Thymus (tissue), 11 donors: ENCODE results near the gene PSD4. TPM values are rescaled to one million over a fixed set of nuclear protein-coding genes. Genes with fewer than 3 reads are reported as not detected.

Experiments used
- DNase-seq, 9 donors: peaks; one replicate each; pipeline ENCODE4 v3.0.0-alpha.2; 2013; ENCODE audit warnings: low spot score in 9 of 9, low read depth in 6 of 9, missing footprints in 1 of 9
- H3K27ac ChIP-seq, 2 donors: one replicate each; pipeline ENCODE4 v1.5.1; 2013; ENCODE audit warnings: control low read depth in 1 of 2, low read depth in 1 of 2, low read length in 1 of 2, mild to moderate bottlenecking in 1 of 2, moderate library complexity in 1 of 2
- H3K27me3 ChIP-seq, 2 donors: one replicate each; pipeline ENCODE4 v1.5.1; 2013; ENCODE audit warnings: low read length in 1 of 2; ENCODE audit not compliant: control insufficient read depth in 2 of 2, insufficient read depth in 1 of 2
- H3K36me3 ChIP-seq, 2 donors: one replicate each; pipeline ENCODE4 v1.5.1; 2013; ENCODE audit warnings: low read length in 1 of 2, mild to moderate bottlenecking in 1 of 2, moderate library complexity in 1 of 2; ENCODE audit not compliant: control insufficient read depth in 2 of 2, insufficient read depth in 2 of 2
- H3K4me1 ChIP-seq, 2 donors: one replicate each; pipeline ENCODE4 v1.5.1; 2013; ENCODE audit warnings: low read length in 2 of 2; ENCODE audit not compliant: control insufficient read depth in 2 of 2, insufficient read depth in 2 of 2
- H3K4me3 ChIP-seq, 2 donors: one replicate each; pipeline ENCODE4 v1.5.1; 2013; ENCODE audit warnings: low read length in 2 of 2, control low read depth in 1 of 2, mild to moderate bottlenecking in 1 of 2
- H3K9me3 ChIP-seq, 2 donors: one replicate each; pipeline ENCODE4 v1.5.1; 2013; ENCODE audit warnings: low read length in 1 of 2, mild to moderate bottlenecking in 1 of 2; ENCODE audit not compliant: control insufficient read depth in 2 of 2, insufficient read depth in 1 of 2
- WGBS: extraction: QIAGEN DNeasy Blood & Tissue Kit; methylation state at CpG from one replicate; pipeline ENCODE4 v1.1.7; 2013; 5-methylcytosine and 5-hydroxymethylcytosine counted together
- polyA plus RNA-seq: library from polyadenylated mRNA; stranded (reverse); fragments of 200-250 nt; gene quantifications from one replicate; pipeline ENCODE4 v1.2.3, GENCODE V29; 2013
- total RNA-seq: library from RNA; stranded (reverse); fragments of 120-200 nt; gene quantifications from one replicate; pipeline ENCODE4 v1.2.4, GENCODE V29; 2013
- donor health status: healthy.

Gene PSD4
- total and polyA plus RNA-seq, 2 donors, result 81.8 to 92.1 TPM

DNA sequence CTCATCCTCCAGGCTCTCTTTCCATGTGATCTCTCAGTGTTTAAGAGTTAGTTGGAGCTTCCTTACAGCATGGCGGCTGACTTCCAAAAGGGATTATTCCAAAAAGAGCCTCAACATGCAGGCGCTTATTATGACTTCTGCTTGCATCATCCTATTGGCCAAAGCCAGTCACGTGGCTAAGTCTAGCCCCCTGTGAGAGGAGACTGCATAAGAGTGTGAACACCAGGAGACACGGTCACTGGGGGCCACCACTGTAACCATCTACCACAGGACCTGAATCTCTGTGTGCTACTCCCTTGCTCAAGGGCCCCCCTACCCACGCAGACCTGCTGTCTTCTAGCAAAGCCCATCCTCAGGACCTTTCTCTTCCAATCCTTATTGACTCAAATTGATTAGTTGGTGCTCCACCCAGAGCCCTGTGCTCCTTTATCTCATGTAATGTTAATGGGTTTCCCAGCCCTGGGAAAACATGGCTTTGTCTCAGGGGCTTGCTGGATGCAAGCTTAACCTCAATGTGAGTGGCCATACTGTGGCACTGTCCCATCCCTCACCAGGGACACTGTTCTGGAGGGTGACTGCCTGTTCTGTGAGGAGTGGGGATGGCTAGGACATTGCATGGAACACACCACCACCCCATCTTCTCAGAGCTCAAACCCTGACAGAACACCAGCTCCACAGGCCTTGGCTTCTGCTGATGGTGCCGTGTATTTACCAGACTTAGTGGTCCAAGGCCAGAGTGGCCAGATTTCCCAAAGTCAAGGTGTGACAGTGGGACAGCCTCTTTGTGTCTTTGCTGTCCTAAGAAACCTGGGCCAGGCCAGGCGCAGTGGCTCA, 42.2 kb upstream of the PSD4 start:
- WGBS, result 96% methylated on average over 7 of the region's 7 CpGs
- Histone ChIP-seq H3K4me1 (peaks cover 14 to 40% of the 10 kb centered on the region in 2 donors), H3K36me3 (no peaks in the 10 kb centered on the region), H3K4me3 (no peak overlapping the region), H3K27me3 (no peaks in the 10 kb centered on the region), H3K27ac (no peak overlapping the region), H3K9me3 (no peaks in the 10 kb centered on the region)
- no peak for DNase-seq

DNA sequence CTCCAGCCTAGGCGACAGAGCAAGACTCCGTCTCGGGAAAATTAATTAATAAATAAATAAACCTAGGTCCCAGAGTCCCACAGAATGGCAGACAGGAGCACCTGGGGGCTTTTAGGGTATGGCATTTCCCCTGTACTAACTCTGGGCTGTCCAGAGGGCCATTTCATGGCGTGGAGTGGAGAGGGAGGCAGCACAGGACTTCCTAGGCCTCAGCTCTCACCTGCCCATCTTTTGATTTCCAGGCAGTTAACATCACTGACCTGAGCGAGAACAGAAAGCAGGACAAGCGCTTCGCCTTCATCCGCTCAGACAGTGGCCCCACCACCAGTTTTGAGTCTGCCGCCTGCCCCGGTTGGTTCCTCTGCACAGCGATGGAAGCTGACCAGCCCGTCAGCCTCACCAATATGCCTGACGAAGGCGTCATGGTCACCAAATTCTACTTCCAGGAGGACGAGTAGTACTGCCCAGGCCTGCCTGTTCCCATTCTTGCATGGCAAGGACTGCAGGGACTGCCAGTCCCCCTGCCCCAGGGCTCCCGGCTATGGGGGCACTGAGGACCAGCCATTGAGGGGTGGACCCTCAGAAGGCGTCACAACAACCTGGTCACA, 41.3 kb upstream of the PSD4 start:
- H3K36me3 ChIP-seq, result no peaks in the 10 kb centered on the region
- no peak overlapping the region for H3K4me3 ChIP-seq
- peaks cover 14 to 40% of the 10 kb centered on the region in 2 donors for H3K4me1 ChIP-seq
- no peak overlapping the region for H3K27ac ChIP-seq
- 95% methylated on average over 17 of the region's 17 CpGs for WGBS
- DNase-seq, result no peak
- H3K9me3 ChIP-seq, result no peaks in the 10 kb centered on the region
- no peaks in the 10 kb centered on the region for H3K27me3 ChIP-seq

DNA sequence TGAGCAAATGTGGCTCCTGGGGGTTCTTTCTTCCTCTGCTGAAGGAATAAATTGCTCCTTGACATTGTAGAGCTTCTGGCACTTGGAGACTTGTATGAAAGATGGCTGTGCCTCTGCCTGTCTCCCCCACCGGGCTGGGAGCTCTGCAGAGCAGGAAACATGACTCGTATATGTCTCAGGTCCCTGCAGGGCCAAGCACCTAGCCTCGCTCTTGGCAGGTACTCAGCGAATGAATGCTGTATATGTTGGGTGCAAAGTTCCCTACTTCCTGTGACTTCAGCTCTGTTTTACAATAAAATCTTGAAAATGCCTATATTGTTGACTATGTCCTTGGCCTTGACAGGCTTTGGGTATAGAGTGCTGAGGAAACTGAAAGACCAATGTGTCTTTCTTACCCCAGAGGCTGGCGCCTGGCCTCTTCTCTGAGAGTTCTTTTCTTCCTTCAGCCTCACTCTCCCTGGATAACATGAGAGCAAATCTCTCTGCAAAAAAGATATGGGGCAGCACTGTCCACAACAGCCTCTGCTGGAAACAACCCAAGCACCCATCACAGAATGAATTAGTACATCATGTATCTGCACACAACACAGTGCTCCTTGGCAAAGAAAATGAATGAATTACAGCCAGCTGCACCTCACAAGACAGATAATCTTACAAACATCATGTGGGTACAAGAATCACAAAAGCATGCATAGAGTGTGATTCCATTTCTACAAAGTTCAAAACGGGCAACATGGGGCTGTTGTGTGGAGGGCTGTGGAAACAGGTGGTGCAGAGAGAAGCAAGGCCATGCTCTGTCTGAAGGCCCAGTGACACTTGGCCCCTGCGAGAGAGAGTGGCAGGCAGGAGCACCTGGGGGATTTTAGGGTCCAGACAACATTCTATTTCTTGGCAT, 39.8 kb upstream of the PSD4 start:
- H3K4me3 ChIP-seq, result no peak overlapping the region
- H3K36me3 ChIP-seq, result no peaks in the 10 kb centered on the region
- peak in 1 of 9 donors; percentile 52 for DNase-seq
- 73% methylated on average over 7 of the region's 7 CpGs for WGBS
- no peaks in the 10 kb centered on the region for H3K27me3 ChIP-seq
- H3K9me3 ChIP-seq, result no peaks in the 10 kb centered on the region
- H3K27ac ChIP-seq, result peak overlapping the region in 1 of 2 donors; percentile 93
- H3K4me1 ChIP-seq, result peaks cover 19 to 47% of the 10 kb centered on the region in 2 donors

DNA sequence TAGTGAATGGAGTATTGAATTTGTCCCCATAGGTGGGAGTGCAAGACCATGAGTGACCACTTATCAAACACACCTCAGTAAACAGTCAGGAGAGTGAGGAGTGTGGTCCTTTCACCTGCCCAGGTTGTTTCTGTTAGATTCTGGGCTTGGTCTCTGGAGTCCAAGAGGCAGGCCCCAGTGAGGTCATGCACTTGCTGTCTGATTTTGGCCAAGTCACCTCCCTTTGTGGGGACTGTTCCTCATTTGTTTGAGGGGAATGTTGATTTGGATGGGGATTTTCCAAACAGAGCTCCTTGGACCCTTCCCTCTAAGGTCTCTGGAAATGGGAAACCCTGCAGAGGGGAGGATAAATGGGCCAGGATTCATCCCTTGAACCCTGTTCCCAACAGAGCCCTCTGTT, 39.1 kb upstream of the PSD4 start:
- H3K9me3 ChIP-seq, result no peaks in the 10 kb centered on the region
- H3K36me3 ChIP-seq, result no peaks in the 10 kb centered on the region
- H3K27me3 ChIP-seq, result no peaks in the 10 kb centered on the region
- H3K27ac ChIP-seq, result peak overlapping the region in 1 of 2 donors; percentile 93
- peaks cover 19 to 49% of the 10 kb centered on the region in 2 donors for H3K4me1 ChIP-seq
- H3K4me3 ChIP-seq, result no peak overlapping the region
- no peak for DNase-seq

DNA sequence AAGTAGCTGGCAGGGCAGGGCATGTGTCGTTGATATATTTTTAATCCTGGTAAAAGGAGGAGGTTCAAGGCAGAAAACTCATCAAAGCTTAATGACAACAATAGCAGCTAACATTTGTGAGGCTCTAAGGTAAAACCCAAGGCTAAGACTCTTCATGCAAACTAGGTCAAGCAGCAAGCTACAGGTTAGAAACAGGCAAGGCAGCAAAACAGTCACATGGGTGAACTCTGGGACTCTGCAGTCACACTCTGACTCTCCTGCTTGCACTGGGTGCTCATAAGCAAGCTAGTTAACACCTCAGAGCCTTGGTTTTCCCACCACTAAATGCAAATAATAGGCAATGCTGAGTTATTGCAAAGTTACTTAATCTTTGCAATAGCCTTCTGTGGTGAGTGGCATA, 38.5 kb upstream of the PSD4 start:
- H3K27ac ChIP-seq, result peak overlapping the region in 1 of 2 donors; percentile 93
- H3K27me3 ChIP-seq, result no peaks in the 10 kb centered on the region
- 66% methylated on average over 1 of the region's 1 CpG for WGBS
- peaks cover 19 to 49% of the 10 kb centered on the region in 2 donors for H3K4me1 ChIP-seq
- no peaks in the 10 kb centered on the region for H3K36me3 ChIP-seq
- peak in 6 of 9 donors; percentile 44 to 79 (median 62) for DNase-seq
- H3K9me3 ChIP-seq, result no peaks in the 10 kb centered on the region
- no peak overlapping the region for H3K4me3 ChIP-seq

DNA sequence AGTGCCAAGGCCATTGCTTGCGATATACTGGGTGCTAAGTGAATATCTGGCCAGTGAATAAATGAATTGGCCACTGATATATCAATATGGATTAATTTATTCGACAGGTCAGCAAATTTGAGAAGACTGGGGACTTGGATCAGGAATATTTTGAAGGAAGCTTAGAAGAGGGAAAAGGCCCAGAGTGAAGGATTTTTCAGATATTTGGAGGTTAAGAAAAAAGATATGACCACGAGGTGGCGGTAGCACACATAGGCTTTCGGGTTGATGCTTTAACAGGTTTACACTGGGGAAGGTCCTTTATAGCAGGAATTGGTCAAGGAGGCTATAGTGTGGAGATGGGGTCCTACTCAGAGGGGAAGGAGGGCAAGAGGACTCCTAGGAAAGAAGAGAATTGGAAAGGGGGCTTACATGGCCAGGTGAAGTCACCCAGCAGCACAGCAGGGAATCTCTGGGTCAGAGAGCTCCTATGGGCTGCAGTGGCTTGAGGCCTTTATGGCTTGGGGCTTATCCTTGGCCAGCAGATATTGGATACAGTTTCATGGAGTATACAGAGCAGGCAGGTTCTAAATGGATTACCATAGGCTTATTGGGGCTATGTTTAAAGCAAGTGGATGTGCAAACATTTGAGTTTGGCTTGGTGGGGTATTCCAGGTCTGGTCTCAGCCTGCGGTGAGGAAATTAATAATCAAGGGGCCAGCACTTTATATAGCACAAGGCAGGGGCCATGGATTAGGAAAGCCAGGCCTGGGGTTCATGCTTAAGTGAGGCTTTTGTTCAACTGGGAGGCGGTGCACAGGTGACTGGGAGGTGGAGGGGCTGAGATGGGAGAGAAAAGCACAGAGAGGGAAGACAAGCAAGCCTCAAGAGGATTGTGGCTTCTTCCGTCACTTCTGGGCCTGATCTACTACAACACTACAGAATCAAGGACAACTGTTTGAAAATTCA, 36.7 kb upstream of the PSD4 start:
- WGBS, result 52% methylated on average over 8 of the region's 8 CpGs
- no peaks in the 10 kb centered on the region for H3K9me3 ChIP-seq
- H3K4me3 ChIP-seq, result no peak overlapping the region
- H3K4me1 ChIP-seq, result peaks cover 19 to 49% of the 10 kb centered on the region in 2 donors
- H3K27ac ChIP-seq, result no peak overlapping the region
- H3K27me3 ChIP-seq, result no peaks in the 10 kb centered on the region
- H3K36me3 ChIP-seq, result no peaks in the 10 kb centered on the region
- DNase-seq, result peak in 6 of 9 donors; percentile 48 to 75 (median 65)

DNA sequence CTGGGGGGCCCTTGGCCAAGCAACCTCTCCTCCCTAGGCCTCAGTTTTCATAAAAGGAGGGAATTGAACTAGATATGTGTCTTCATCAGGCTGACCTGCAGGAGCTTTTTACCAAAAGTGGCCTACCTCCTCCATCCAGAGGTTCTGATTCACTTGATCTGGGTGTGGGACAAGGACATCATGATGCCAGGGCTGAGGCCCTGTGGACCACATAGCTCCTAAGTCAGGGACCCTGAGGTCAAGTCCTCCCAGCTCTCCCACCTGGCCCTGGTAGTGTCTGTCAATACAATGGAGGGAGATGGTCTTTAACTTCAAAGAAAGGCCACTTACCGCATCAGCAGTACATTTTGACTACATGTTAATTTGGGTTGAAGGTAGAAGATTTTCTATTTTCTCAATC, 35.9 kb upstream of the PSD4 start:
- H3K36me3 ChIP-seq, result no peaks in the 10 kb centered on the region
- H3K9me3 ChIP-seq, result no peaks in the 10 kb centered on the region
- H3K4me3 ChIP-seq, result no peak overlapping the region
- H3K27ac ChIP-seq, result no peak overlapping the region
- no peak for DNase-seq
- WGBS, result 100% methylated on average over 1 of the region's 1 CpG
- peaks cover 19 to 47% of the 10 kb centered on the region in 2 donors for H3K4me1 ChIP-seq
- H3K27me3 ChIP-seq, result no peaks in the 10 kb centered on the region
